ENCODE measurements around the gene FEZF2. TPM values are rescaled to one million over a fixed set of nuclear protein-coding genes. Genes with fewer than 3 reads are reported as not detected.

The FEZF2 gene
- not detected for total RNA-seq

- intact Hi-C loops (cut with micrococcal nuclease), result no loop called here
- CTCF ChIA-PET, result no interaction called here
These were observed at the start of gene FEZF2 for GRCh38 chr3:62373215-62373614. FEZF2 (minus strand) TSS chr3:62373550; CDS start chr3:62372868, 682 bp downstream.

GRCh38 chr3:62421207-62421606 lies 47.9 kb upstream of the FEZF2 start:
- Mint-ChIP-seq H3K27me3 (peaks cover 6% of the 10 kb centered on the region), H3K4me3 (no peak overlapping the region), H3K27ac (no peak overlapping the region), H3K9me3 (no peaks in the 10 kb centered on the region), H3K36me3 (no peaks in the 10 kb centered on the region), H3K4me1 (ENCODE audit: low read depth) (no peaks in the 10 kb centered on the region)
- CTCF ChIA-PET, result no interaction called here
- DNase-seq, result no peak
- intact Hi-C loops (cut with micrococcal nuclease), result no loop called here
- POLR2A ChIA-PET, result no interaction called here

More at GRCh38 chr3:62373215-62373614, at the start of gene FEZF2:
- DNase-seq, result no peak
- Mint-ChIP-seq H3K4me3 (no peak within 1 kb of the TSS), H3K36me3 (no peaks in the 10 kb centered on the region), H3K9me3 (no peaks in the 10 kb centered on the region), H3K4me1 (ENCODE audit: low read depth) (peaks cover 13% of the 10 kb centered on the region), H3K27me3 (peaks cover 74% of the 10 kb centered on the region), H3K27ac (no peak within 1 kb of the TSS)
- POLR2A ChIA-PET, result no interaction called here

- ChIA-PET POLR2A (no interaction called here), CTCF (no interaction called here)
- no peak for DNase-seq
- Mint-ChIP-seq H3K27ac (no peak overlapping the region), H3K27me3 (peaks cover 3% of the 10 kb centered on the region), H3K4me1 (ENCODE audit: low read depth) (no peaks in the 10 kb centered on the region), H3K9me3 (no peaks in the 10 kb centered on the region), H3K4me3 (no peak overlapping the region), H3K36me3 (no peaks in the 10 kb centered on the region)
- intact Hi-C loops (cut with micrococcal nuclease), result no loop called here
These were observed 42.8 kb upstream of the FEZF2 start for GRCh38 chr3:62416144-62416543.

DNA sequence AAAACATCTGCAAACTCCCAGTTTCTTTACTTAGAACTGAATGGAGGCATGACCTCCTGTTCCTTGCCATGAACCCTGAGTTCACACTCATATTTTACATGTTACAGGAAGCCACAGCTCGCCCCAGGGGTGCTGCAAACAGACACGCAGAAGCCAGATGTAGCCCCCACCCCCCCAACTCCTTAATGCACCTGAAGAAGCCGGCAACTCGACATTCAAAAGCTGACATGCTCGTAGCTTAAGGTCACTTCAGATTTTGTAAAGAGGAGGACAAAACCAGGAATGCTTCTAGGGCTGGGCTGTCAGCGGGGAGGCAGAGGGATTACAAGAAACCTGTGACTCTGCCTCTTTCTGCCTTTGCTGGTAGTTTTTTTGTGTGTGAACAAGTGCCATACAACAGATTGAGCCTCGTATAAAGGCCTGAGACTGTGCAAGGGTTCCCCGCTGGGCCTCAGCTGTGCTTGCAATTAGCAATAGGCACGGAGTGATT lies 42.0 kb upstream of the FEZF2 start:
- intact Hi-C loops (cut with micrococcal nuclease), result no loop called here
- no peak overlapping the region for H3K4me3 Mint-ChIP-seq
- H3K27ac Mint-ChIP-seq, result no peak overlapping the region
- H3K36me3 Mint-ChIP-seq, result no peaks in the 10 kb centered on the region
- H3K27me3 Mint-ChIP-seq, result peaks cover 2% of the 10 kb centered on the region
- no peaks in the 10 kb centered on the region for H3K9me3 Mint-ChIP-seq
- ChIA-PET POLR2A (no interaction called here), CTCF (no interaction called here)
- no peaks in the 10 kb centered on the region for H3K4me1 Mint-ChIP-seq (ENCODE audit: low read depth)
- DNase-seq, result no peak

DNA sequence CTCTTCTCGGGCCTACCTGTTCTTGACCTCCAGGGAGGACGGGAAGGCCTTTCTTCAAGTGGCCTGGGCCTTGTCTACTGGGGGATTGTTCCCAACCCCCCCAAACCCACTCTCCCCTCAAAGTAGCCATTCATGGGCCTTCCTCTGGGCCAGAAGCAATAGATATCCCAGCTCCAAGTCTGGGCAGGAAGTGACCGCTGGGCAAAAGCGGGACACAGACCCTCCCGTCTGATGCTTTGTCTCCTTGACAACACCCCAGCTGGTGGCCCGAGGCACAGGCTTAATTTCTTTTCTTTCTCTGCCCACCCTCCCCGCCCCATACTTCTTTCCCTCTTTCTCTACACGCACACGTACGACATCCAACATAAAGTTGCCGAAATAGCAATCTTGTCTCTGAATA lies 41.4 kb upstream of the FEZF2 start:
- intact Hi-C loops (cut with micrococcal nuclease), result no loop called here
- no peaks in the 10 kb centered on the region for H3K27me3 Mint-ChIP-seq
- ChIA-PET POLR2A (no interaction called here), CTCF (no interaction called here)
- no peak overlapping the region for H3K4me3 Mint-ChIP-seq
- no peak overlapping the region for H3K27ac Mint-ChIP-seq
- no peaks in the 10 kb centered on the region for H3K9me3 Mint-ChIP-seq
- no peaks in the 10 kb centered on the region for H3K36me3 Mint-ChIP-seq
- no peak for DNase-seq
- H3K4me1 Mint-ChIP-seq (ENCODE audit: low read depth), result no peaks in the 10 kb centered on the region

- no peak for DNase-seq
- ChIA-PET CTCF (no interaction called here), POLR2A (no interaction called here)
- Mint-ChIP-seq H3K27ac (no peak overlapping the region), H3K36me3 (no peaks in the 10 kb centered on the region), H3K4me1 (ENCODE audit: low read depth) (no peaks in the 10 kb centered on the region), H3K27me3 (no peaks in the 10 kb centered on the region), H3K9me3 (no peaks in the 10 kb centered on the region), H3K4me3 (no peak overlapping the region)
- intact Hi-C loops (cut with micrococcal nuclease), result no loop called here
These were observed 40.3 kb upstream of the FEZF2 start for GRCh38 chr3:62413687-62414086.

DNA sequence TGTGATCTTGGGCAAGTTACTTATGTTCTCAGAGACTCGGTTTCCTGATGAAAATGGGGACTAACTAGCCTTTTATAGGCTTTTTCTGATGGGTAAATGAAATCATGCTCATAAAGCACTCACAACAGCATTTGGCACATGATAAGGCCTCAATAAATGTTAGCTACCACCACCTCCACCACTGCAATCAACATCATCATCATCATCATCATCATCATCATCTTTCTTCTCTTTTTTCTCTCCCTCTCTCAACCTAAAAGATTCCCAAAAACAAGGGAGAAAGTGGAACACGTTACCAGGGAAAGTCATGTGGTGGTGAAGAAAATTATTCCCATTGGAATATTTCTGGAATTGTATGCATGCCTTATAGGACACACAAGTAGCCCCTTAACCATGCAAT lies 33.6 kb upstream of the FEZF2 start:
- intact Hi-C loops (cut with micrococcal nuclease), result no loop called here
- POLR2A ChIA-PET, result no interaction called here
- no peak for DNase-seq
- Mint-ChIP-seq H3K4me3 (no peak overlapping the region), H3K4me1 (ENCODE audit: low read depth) (no peaks in the 10 kb centered on the region), H3K9me3 (no peaks in the 10 kb centered on the region), H3K36me3 (no peaks in the 10 kb centered on the region), H3K27me3 (no peaks in the 10 kb centered on the region), H3K27ac (no peak overlapping the region)
- CTCF ChIA-PET, result no interaction called here

DNA sequence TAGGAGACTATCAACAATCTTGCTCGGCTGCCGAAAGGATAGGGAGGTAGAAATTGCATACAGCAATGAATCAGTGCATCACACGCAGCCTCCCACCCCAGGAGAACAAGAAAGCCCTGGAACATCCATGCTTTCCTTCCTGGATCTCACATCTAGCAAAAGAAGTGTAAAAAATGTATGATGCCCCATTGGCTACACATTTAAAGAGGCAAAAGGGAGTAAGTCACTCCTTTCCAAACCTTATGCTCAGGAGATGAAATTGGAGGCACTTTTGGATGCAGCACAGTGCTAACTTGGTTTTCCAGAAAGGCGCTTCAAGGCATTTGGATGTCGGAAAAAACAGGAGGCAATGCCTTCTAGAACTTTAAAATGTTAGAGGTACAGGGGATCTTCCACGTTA lies 32.2 kb upstream of the FEZF2 start:
- no peaks in the 10 kb centered on the region for H3K27me3 Mint-ChIP-seq
- intact Hi-C loops (cut with micrococcal nuclease), result no loop called here
- H3K36me3 Mint-ChIP-seq, result no peaks in the 10 kb centered on the region
- H3K4me1 Mint-ChIP-seq (ENCODE audit: low read depth), result no peaks in the 10 kb centered on the region
- CTCF ChIA-PET, result no interaction called here
- H3K4me3 Mint-ChIP-seq, result no peak overlapping the region
- POLR2A ChIA-PET, result no interaction called here
- no peak for DNase-seq
- no peak overlapping the region for H3K27ac Mint-ChIP-seq
- H3K9me3 Mint-ChIP-seq, result no peaks in the 10 kb centered on the region

DNA sequence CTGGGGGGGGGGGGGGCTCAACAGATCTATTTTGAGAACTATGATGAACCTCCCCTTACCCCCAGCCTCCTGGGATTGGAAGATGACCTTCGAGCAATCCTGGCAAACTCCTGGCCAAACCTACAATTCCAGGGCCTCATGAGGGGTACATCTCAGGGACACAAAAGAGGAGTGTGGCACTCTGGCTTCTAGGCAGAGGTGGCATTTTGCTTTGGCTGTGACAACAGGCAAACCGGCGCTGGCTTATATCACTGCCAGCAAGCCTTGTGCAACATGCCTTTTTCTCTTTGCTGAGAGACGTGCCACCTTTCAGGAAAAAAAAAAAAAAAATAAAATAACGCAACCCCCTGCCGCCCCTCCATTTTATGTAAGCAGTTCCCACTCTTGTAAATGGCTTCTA lies 31.8 kb upstream of the FEZF2 start:
- H3K4me1 Mint-ChIP-seq (ENCODE audit: low read depth), result no peaks in the 10 kb centered on the region
- ChIA-PET CTCF (no interaction called here), POLR2A (no interaction called here)
- no peaks in the 10 kb centered on the region for H3K9me3 Mint-ChIP-seq
- no peak overlapping the region for H3K4me3 Mint-ChIP-seq
- no peak for DNase-seq
- no peaks in the 10 kb centered on the region for H3K27me3 Mint-ChIP-seq
- no peaks in the 10 kb centered on the region for H3K36me3 Mint-ChIP-seq
- intact Hi-C loops (cut with micrococcal nuclease), result no loop called here
- H3K27ac Mint-ChIP-seq, result no peak overlapping the region

- ChIA-PET POLR2A (no interaction called here), CTCF (no interaction called here)
- Mint-ChIP-seq H3K4me1 (ENCODE audit: low read depth) (no peaks in the 10 kb centered on the region), H3K4me3 (no peak overlapping the region), H3K27me3 (no peaks in the 10 kb centered on the region), H3K27ac (no peak overlapping the region), H3K9me3 (no peaks in the 10 kb centered on the region), H3K36me3 (no peaks in the 10 kb centered on the region)
- DNase-seq, result no peak
- intact Hi-C loops (cut with micrococcal nuclease), result no loop called here
These were observed 31.0 kb upstream of the FEZF2 start for GRCh38 chr3:62404321-62404720.

GRCh38 chr3:62403765-62404164 lies 30.4 kb upstream of the FEZF2 start:
- intact Hi-C loops (cut with micrococcal nuclease), result no loop called here
- no peak overlapping the region for H3K4me3 Mint-ChIP-seq
- no peaks in the 10 kb centered on the region for H3K36me3 Mint-ChIP-seq
- POLR2A ChIA-PET, result no interaction called here
- H3K27me3 Mint-ChIP-seq, result no peaks in the 10 kb centered on the region
- H3K9me3 Mint-ChIP-seq, result no peaks in the 10 kb centered on the region
- DNase-seq, result no peak
- H3K4me1 Mint-ChIP-seq (ENCODE audit: low read depth), result no peaks in the 10 kb centered on the region
- CTCF ChIA-PET, result no interaction called here
- H3K27ac Mint-ChIP-seq, result no peak overlapping the region

- no peak for DNase-seq
- no peak overlapping the region for H3K4me3 Mint-ChIP-seq
- no peaks in the 10 kb centered on the region for H3K36me3 Mint-ChIP-seq
- ChIA-PET CTCF (no interaction called here), POLR2A (no interaction called here)
- intact Hi-C loops (cut with micrococcal nuclease), result no loop called here
- H3K27me3 Mint-ChIP-seq, result peaks cover 18% of the 10 kb centered on the region
- no peaks in the 10 kb centered on the region for H3K9me3 Mint-ChIP-seq
- H3K27ac Mint-ChIP-seq, result no peak overlapping the region
- H3K4me1 Mint-ChIP-seq (ENCODE audit: low read depth), result no peaks in the 10 kb centered on the region
These were observed 19.4 kb upstream of the FEZF2 start for GRCh38 chr3:62392626-62393292.

- no peak overlapping the region for H3K4me3 Mint-ChIP-seq
- H3K27ac Mint-ChIP-seq, result no peak overlapping the region
- no peak for DNase-seq
- intact Hi-C loops (cut with micrococcal nuclease), result no loop called here
- POLR2A ChIA-PET, result no interaction called here
- CTCF ChIA-PET, result no interaction called here
- peaks cover 8% of the 10 kb centered on the region for H3K27me3 Mint-ChIP-seq
- H3K9me3 Mint-ChIP-seq, result no peaks in the 10 kb centered on the region
- H3K4me1 Mint-ChIP-seq (ENCODE audit: low read depth), result no peaks in the 10 kb centered on the region
- H3K36me3 Mint-ChIP-seq, result no peaks in the 10 kb centered on the region
These were observed 13.9 kb upstream of the FEZF2 start for GRCh38 chr3:62387251-62387650.
